H54 (cell line): ENCODE results near the gene DOCK9.

Experiments
- DNase-seq: peaks from one replicate; pipeline ENCODE4 v3.0.0; 2011; ENCODE audit warnings: low spot score, mixed read lengths; ENCODE audit not compliant: insufficient read length
- FAIRE-seq: peaks from 3 replicates; lab custom pipeline; 2011; peaks lifted over from hg19 to GRCh38; lab: Jason Lieb, UNC
- POLR2A ChIP-seq: IDR thresholded peaks from 2 replicates; pipeline ENCODE4 v1.6.1; 2011; ENCODE audit warnings: low read depth, mild to moderate bottlenecking, low read length

DOCK9 gene

GRCh38 chr13:98992355-98992754, 14.5 kb upstream of the DOCK9 start:
- TF ChIP-seq POLR2A, result no peak
- DNase-seq (no peak), FAIRE-seq (peak; percentile 98)

- no peak for TF ChIP-seq POLR2A
- FAIRE-seq (no peak), DNase-seq (no peak)
Measured at GRCh38 chr13:98990701-98991100, 12.8 kb upstream of the DOCK9 start.

GRCh38 chr13:98989469-98990235, 11.8 kb upstream of the DOCK9 start:
- peak; percentile 61 for FAIRE-seq
- TF ChIP-seq POLR2A, result no peak
- no peak for DNase-seq

- FAIRE-seq (peak; percentile 80), DNase-seq (no peak)
- no peak for TF ChIP-seq POLR2A
Measured at GRCh38 chr13:98988780-98989179, 10.9 kb upstream of the DOCK9 start.

- no peak for FAIRE-seq
- DNase-seq, result no peak
- no peak for TF ChIP-seq POLR2A
Measured at GRCh38 chr13:98988277-98988676, 10.4 kb upstream of the DOCK9 start.

GRCh38 chr13:98987275-98987674, 9.4 kb upstream of the DOCK9 start:
- TF ChIP-seq POLR2A, result no peak
- peak; percentile 90 for FAIRE-seq
- no peak for DNase-seq

- TF ChIP-seq POLR2A, result no peak
- FAIRE-seq (no peak), DNase-seq (no peak)
Measured at GRCh38 chr13:98986226-98986846, 8.5 kb upstream of the DOCK9 start.

- DNase-seq, result no peak
- peak; percentile 65 for FAIRE-seq
- no peak for TF ChIP-seq POLR2A
Measured at GRCh38 chr13:98985591-98985990, 7.7 kb upstream of the DOCK9 start.

GRCh38 chr13:98984983-98985382, 7.1 kb upstream of the DOCK9 start:
- TF ChIP-seq POLR2A, result no peak
- no peak for DNase-seq
- FAIRE-seq, result no peak

- no peak for FAIRE-seq
- no peak for DNase-seq
- no peak for TF ChIP-seq POLR2A
Measured at GRCh38 chr13:98984118-98984517, 6.3 kb upstream of the DOCK9 start.

- DNase-seq (no peak), FAIRE-seq (no peak)
- TF ChIP-seq POLR2A, result no peak
Measured at GRCh38 chr13:98983182-98983581, 5.3 kb upstream of the DOCK9 start.

- DNase-seq (no peak), FAIRE-seq (peak; percentile 70)
- no peak for TF ChIP-seq POLR2A
Measured at GRCh38 chr13:98981369-98982080, 3.7 kb upstream of the DOCK9 start.

GRCh38 chr13:98979012-98979660, 1.3 kb upstream of the DOCK9 start:
- no peak for TF ChIP-seq POLR2A
- FAIRE-seq (peak; percentile 11), DNase-seq (no peak)

- DNase-seq, result peak; percentile 61
- no peak for TF ChIP-seq POLR2A
- FAIRE-seq, result peak; percentile 100
Measured at GRCh38 chr13:98978280-98978679, 416 bp upstream of the DOCK9 start.
